Spinal cord (tissue), 10 donors: ENCODE measurements around the gene LIPG. TPM values are rescaled to one million over a fixed set of nuclear protein-coding genes. Genes with fewer than 3 reads are reported as not detected.
"Not testable (repeated sequence)": the region's sequence is repeated elsewhere in the genome, so short reads cannot be mapped to it uniquely, and the experiment has no call there.

Source experiments
- DNase-seq, 6 donors: peaks; one replicate each; pipeline versions ENCODE4 v3.0.0 to v3.0.0-alpha.2; 2013 to 2015; ENCODE audit warnings: low spot score in 6 of 6, low read depth in 4 of 6
- H3K27ac ChIP-seq: one replicate; pipeline ENCODE4 v1.5.1; 2013; ENCODE audit warnings: low read depth, low read length, control low read depth
- H3K27me3 ChIP-seq: one replicate; pipeline ENCODE4 v1.6.1; 2013; ENCODE audit warnings: low read length; ENCODE audit not compliant: control insufficient read depth, insufficient read depth
- H3K36me3 ChIP-seq: one replicate; pipeline ENCODE4 v1.6.1; 2013; ENCODE audit warnings: low read length; ENCODE audit not compliant: control insufficient read depth, insufficient read depth
- H3K4me1 ChIP-seq: one replicate; pipeline ENCODE4 v1.6.1; 2013; ENCODE audit warnings: low read length; ENCODE audit not compliant: control insufficient read depth, insufficient read depth
- H3K4me3 ChIP-seq: one replicate; pipeline ENCODE4 v1.5.1; 2013; ENCODE audit warnings: low read depth, low read length, control low read depth
- H3K9me3 ChIP-seq: one replicate; pipeline ENCODE4 v1.6.1; 2013; ENCODE audit warnings: low read length; ENCODE audit not compliant: control insufficient read depth, insufficient read depth
- WGBS: methylation state at CpG from one replicate; pipeline ENCODE4 v1.1.5; 2013; ENCODE audit warnings: missing lambda C conversion rate; ENCODE audit not compliant: insufficient coverage; 5-methylcytosine and 5-hydroxymethylcytosine counted together
- long read RNA-seq, 4 donors: transcript quantifications; one replicate each; lab custom pipeline, GENCODE V29; 2026
- polyA plus RNA-seq, 2 donors: library from polyadenylated mRNA; unstranded; fragments of 120-200 nt; gene quantifications; one replicate each; pipeline ENCODE4 v1.2.1, GENCODE V29; 2013; ENCODE audit not compliant: insufficient read length in 2 of 2
- total RNA-seq, 2 donors: library from RNA; depleted of rRNA in 1 of 2; stranded (reverse); fragments of 120-200 nt in 1 of 2; fragments of >200 nt in 1 of 2; gene quantifications; one replicate each; pipeline versions ENCODE4 v1.2.3 to v1.2.4, GENCODE V29; 2013 to 2014
- donor health status: healthy.

Gene LIPG
- total RNA-seq (1 to 10 TPM; 3.6 to 4.2 TPM), polyA plus RNA-seq (10 to 100 TPM in 1 of 2 donors, 1 to 10 TPM in 1; 7.7 to 11.4 TPM)
- long read RNA-seq, donor 1, full-length matches to known transcripts: 8 of 8 reads
- long read RNA-seq, donor 1, partial matches to known transcripts: 0 of 8 reads
- long read RNA-seq, donor 1, other reads (novel, unspliced or antisense): 0 of 8 reads
- long read RNA-seq, donor 2, partial matches to known transcripts: 0 of 4 reads
- long read RNA-seq, donor 2, other reads (novel, unspliced or antisense): 0 of 4 reads
- long read RNA-seq, donor 3, partial matches to known transcripts: 0 of 2 reads
- long read RNA-seq, donor 3, other reads (novel, unspliced or antisense): 0 of 2 reads
- long read RNA-seq, donor 4, transcript LIPG-207 (1 exons, 3,548 nt): major isoform, 13 of 13 reads
- long read RNA-seq, donor 4, partial matches to known transcripts: 0 of 13 reads
- long read RNA-seq, donor 4, other reads (novel, unspliced or antisense): 0 of 13 reads

DNA sequence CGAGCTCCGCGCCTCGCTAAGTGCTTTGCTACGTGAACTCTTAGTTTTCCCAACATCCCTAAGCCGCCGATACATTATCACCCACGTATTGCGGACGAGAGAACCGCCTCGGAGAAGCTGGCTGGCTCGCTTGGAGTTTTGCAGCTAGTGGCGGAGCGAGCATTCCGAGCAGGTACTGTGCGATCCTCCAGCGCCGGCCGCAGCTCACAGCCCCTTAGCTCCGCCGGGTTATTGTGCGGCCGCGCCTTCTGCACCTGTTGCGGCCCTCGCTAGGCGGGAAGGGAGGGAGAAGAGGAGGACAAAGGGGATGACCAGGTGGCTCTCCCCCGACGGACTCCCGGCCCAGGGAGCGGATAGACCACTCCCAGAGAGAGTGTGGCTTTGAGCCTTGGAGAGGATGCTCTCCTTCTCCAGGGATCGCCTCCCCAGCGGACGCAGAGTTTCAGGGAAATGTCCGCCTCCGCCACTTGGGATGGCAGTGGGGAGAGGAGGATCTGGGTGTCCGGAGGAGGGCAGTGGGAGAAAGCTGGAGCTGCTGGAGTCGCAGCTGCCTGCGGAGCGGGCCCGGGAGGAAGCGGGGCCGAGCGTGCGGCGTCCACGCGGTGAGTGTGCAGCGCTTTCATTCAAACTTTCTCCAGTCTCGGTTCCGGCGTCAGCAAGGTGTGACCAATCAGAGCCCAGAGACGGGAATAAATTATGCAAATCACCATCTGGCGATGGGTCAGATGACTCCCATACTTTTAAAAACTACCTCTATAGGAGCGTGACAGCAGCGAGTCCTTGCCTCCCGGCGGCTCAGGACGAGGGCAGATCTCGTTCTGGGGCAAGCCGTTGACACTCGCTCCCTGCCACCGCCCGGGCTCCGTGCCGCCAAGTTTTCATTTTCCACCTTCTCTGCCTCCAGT lies at the start of gene LIPG:
LIPG (plus strand) TSS at position 769 of the 905 bp plus-strand sequence. CDS start 252 bp downstream, outside the sequence.
- no peaks in the 10 kb centered on the region for H3K9me3 ChIP-seq
- H3K36me3 ChIP-seq: no peaks in the 10 kb centered on the region
- under 1% methylated on average over 67 of the region's 67 CpGs for WGBS
- DNase-seq: peak in 2 of 6 donors; percentile 84 to 88
- H3K27ac ChIP-seq: no peak within 1 kb of the TSS
- H3K4me3 ChIP-seq: peak within 1 kb of the TSS; percentile 39
- peaks cover 46% of the 10 kb centered on the region for H3K27me3 ChIP-seq
- peaks cover 42% of the 10 kb centered on the region for H3K4me1 ChIP-seq

DNA sequence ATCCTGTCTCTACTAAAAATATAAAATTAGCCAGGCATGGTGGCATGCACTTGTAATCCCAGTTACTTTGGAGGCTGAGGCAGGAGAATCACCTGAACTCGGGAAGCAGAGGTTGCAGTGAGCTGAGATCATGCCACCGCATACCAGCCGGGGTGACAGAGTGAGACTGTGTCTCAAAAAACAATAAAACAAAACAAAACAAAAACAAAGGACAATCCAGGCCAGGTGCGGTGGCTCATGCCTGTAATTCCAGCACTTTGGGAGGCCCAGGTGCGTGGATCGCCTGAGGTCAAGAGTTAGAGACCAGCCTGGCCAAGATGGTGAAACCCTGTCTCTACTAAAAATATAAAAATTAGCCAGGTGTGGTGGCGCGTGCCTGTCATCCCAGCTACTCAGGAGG lies 49.0 kb upstream of the LIPG start:
- not testable (repeated sequence) for H3K4me1 ChIP-seq, DNase-seq, H3K4me3 ChIP-seq, H3K9me3 ChIP-seq, H3K27me3 ChIP-seq, H3K27ac ChIP-seq, H3K36me3 ChIP-seq
- 100% methylated on average over 4 of the region's 8 CpGs for WGBS

DNA sequence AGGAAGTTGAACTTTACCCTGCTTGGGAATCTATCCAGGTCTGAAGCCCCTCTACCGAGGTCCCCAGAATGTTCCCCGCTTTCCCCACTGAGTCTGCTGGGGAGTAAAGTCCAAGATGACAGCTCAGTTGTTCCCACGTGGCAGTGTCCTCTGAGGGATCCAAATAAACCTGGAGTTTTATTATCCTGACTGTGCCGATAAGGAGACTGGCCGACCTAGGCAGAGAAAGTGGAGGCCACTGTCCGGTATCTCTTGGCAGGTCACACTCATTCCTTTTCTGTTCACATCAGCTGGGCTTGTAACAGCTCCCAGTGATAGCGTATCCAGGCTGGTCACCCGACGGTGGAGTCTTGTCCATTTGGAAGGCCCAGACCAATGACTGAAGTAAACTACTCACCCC lies 47.3 kb upstream of the LIPG start:
- Histone ChIP-seq H3K36me3 (no peaks in the 10 kb centered on the region), H3K27ac (no peak overlapping the region), H3K9me3 (no peaks in the 10 kb centered on the region), H3K4me3 (no peak overlapping the region), H3K27me3 (no peaks in the 10 kb centered on the region), H3K4me1 (peaks cover 9% of the 10 kb centered on the region)
- 80% methylated on average over 6 of the region's 9 CpGs for whole genome bisulfite sequencing
- no peak for DNase-seq

DNA sequence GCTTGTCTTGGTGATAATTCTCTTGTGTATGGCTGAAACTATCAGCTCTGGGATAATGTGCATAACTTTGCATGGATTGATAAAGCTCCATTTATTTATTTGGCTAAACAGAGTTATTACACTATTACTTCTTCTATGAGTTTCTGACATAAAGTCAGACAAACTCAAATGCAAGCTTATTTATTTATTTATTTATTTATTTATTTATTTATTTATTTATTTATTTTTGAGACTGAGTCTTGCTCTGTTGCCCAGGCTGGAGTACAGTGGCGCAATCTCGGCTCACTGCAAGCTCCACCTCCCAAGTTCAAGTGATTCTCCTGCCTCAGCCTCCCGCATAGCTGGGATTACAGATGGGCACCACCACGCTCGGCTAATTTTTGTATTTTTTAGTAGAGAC lies 46.9 kb upstream of the LIPG start:
- not testable (repeated sequence) for H3K9me3 ChIP-seq, H3K4me3 ChIP-seq, DNase-seq, H3K36me3 ChIP-seq, H3K27ac ChIP-seq, H3K4me1 ChIP-seq, H3K27me3 ChIP-seq
- 100% methylated on average over 3 of the region's 5 CpGs for WGBS

DNA sequence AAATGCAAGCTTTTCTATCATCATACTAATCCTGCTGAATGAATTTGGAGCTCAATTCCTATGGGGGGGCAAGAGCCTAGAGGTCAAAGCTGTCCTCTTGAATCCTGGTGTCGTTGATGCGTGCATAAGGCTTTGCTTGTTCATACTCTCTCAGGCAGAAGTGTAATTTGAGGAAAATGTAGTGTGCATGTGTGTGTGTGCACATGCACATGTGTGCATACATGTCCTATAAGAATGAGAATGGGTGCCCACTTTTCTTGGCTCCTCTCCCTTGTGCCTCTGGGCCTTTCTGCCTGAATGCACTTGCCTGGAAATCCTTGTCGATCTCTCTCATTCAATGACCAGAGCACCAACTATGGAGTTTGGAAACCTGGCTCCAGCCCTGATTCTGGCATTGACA lies 46.3 kb upstream of the LIPG start:
- Histone ChIP-seq H3K36me3 (no peaks in the 10 kb centered on the region), H3K4me1 (peaks cover 9% of the 10 kb centered on the region), H3K27me3 (no peaks in the 10 kb centered on the region), H3K9me3 (no peaks in the 10 kb centered on the region), H3K27ac (no peak overlapping the region), H3K4me3 (no peak overlapping the region)
- no peak for DNase-seq
- WGBS: 83% methylated on average over 3 of the region's 3 CpGs

DNA sequence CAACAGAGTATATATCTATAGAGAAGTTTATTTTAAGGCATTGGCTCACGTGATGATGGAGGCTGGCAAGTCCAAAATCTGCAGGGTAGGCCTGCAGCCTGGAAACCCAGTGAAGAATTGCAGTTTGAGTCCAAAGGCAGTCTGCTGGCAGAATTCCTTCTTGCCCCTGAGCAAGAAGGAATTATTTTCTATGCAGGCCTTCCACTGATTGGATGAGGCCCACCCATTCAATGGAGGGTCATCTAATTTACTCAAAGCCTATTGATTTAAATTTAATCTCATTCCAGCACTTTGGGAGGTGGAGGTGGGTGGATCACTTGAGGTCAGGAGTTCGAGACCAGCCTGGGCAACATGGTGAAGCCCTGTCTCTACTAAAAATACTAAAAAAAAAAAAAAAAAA lies 44.4 kb upstream of the LIPG start:
- H3K9me3 ChIP-seq: no peaks in the 10 kb centered on the region
- peaks cover 13% of the 10 kb centered on the region for H3K4me1 ChIP-seq
- H3K4me3 ChIP-seq: no peak overlapping the region
- no peaks in the 10 kb centered on the region for H3K36me3 ChIP-seq
- 100% methylated on average over 1 of the region's 2 CpGs for WGBS
- no peaks in the 10 kb centered on the region for H3K27me3 ChIP-seq
- DNase-seq: no peak
- H3K27ac ChIP-seq: no peak overlapping the region

DNA sequence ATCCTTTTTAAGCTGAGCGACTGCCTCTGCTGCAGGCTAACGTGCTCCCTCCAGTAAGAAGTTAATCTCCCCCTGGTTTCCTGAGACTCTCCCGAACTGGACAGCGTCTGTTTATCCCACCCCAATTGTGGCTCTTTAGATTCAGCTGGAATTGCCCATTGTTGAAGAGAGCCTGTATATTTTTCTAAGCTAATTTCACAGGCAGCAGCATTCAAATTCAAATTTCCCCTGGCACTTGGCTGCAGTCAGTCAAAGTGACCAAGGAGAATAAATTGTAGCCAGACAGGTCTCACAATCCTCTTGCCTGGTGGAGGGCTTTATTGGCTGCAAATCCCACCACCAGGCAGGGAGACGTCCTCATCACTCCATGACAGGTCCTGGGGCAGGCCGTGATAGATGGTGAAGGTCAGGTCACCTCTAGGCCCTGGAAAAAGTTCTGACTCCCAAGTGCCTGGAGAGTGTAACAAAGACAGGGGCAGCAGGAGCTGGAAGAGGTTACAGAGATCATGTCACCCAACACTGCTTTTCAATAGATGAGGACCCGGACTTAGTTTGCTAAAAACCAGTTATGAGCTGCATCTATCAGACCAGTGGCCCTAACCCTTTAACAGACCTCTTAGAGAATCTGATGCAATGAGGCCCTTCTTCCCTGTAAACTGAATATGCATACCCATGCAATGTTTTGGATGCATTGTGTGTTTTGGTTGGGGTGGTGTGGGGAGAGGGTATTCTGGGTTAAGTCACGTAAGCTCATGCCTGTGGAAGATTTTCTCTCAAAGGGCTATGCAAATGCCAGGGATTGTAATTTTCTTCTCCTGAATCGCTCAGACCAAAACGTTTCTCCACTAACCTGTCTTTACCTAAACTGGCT lies 42.5 kb upstream of the LIPG start:
- no peak overlapping the region for H3K4me3 ChIP-seq
- peak in 2 of 6 donors; percentile 64 to 70 for DNase-seq
- WGBS: 28% methylated on average over 5 of the region's 10 CpGs
- H3K4me1 ChIP-seq: peaks cover 13% of the 10 kb centered on the region
- H3K27me3 ChIP-seq: peaks cover under 1% of the 10 kb centered on the region
- no peaks in the 10 kb centered on the region for H3K36me3 ChIP-seq
- no peak overlapping the region for H3K27ac ChIP-seq
- H3K9me3 ChIP-seq: no peaks in the 10 kb centered on the region

DNA sequence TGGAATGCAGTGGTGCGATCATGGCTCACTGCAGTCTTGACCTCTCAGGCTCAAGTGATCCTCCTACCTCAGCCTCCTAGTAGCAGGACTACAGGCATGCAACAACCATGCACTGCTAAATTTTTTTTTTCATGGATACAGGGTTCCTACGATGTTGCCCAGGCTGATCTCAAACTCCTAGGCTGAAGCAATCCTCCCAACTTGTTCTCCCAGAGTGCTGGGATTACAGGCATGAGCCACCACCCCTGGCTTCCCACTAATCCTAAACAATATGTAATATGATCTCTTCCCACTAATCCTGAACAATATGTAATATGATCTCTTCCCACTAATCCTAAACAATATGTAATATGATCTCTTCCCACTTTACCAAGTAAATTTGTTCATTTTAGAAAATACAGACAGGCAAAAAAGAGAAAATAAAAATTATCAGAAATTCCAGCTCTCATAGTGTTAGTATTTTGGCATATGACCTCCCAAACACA lies 41.2 kb upstream of the LIPG start:
- Histone ChIP-seq H3K4me1 (peaks cover 13% of the 10 kb centered on the region), H3K27ac (no peak overlapping the region), H3K9me3 (no peaks in the 10 kb centered on the region), H3K36me3 (no peaks in the 10 kb centered on the region), H3K27me3 (peaks cover 2% of the 10 kb centered on the region), H3K4me3 (no peak overlapping the region)
- DNase-seq: no peak
- WGBS: 82% methylated on average over 2 of the region's 2 CpGs
